HG02938 (cell line): ENCODE data around the gene PAX7.
"Not testable (repeated sequence)": the region's sequence is repeated elsewhere in the genome, so short reads cannot be mapped to it uniquely, and the experiment has no call there.

Experiments used
- ATAC-seq: cut with Tn5 transposase; IDR thresholded peaks from one replicate; pipeline ENCODE4 v1.9.1; 2021; ENCODE audit warnings: mild to moderate bottlenecking, moderate library complexity; ENCODE audit not compliant: unreplicated experiment

The PAX7 gene

DNA sequence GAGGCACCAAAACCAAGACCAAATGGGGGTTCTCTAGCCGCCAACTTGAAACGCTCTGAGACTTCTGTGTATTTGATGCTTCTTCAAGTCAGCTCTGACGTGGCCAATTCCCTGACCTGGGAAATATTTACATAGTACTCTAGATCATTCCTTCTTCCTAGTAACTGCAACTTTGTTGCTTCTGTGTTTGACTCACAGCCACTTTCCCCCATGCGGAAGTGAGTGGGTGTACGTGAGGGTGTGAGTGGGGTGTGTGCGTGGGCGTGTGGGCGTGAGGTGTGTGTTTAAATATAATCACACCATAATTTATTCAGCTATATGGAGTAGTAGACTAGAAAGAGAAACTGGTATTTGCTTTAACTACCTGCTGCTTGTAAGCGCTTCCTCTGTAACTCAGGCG is 117.8 kb downstream of the PAX7 start:
- no peak for ATAC-seq

DNA sequence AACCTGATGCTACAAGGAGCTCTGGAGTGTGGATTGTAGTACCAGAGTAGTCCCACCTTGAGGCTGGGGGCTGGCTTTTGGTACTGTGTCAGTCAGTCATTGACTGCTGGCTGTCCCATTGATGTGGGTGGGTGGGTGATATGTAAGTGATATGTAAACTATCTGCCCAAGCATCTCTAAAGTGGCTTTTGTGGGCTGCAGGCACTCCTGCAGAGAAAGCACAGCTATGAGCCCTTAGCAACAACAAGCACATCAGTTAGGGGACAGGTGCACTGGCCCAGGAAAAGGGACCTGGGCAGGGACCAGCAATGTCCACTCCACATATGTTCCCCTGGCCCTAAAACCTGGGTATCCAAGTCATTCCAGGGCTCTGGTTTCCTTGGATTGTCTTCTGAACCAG is 118.9 kb downstream of the PAX7 start:
- ATAC-seq = no peak

GRCh38 chr1:18750600-18750999 is 120.0 kb downstream of the PAX7 start:
- no peak for ATAC-seq

GRCh38 chr1:18751425-18751824 is 120.8 kb downstream of the PAX7 start:
- no peak for ATAC-seq

DNA sequence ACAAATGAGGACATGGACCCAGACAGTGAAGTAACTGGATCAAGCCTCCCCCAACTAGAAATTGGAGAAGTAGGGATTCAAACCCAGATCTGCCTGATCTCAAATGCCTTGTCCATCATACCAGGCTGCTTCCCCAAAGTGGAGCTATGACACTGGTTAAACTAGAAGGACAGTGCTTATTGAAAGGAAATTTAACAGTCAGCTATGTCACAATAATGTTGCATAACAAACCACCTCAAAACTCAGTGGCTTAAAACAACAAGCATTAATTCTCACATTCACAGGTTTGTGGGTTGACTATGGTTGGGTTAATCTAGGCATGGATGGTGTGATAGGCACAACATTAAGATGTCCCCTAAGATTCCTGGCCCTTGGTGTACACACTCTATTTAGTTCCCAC is 121.8 kb downstream of the PAX7 start:
- ATAC-seq = no peak

GRCh38 chr1:18760156-18760555 is 129.5 kb downstream of the PAX7 start:
- no peak for ATAC-seq

DNA sequence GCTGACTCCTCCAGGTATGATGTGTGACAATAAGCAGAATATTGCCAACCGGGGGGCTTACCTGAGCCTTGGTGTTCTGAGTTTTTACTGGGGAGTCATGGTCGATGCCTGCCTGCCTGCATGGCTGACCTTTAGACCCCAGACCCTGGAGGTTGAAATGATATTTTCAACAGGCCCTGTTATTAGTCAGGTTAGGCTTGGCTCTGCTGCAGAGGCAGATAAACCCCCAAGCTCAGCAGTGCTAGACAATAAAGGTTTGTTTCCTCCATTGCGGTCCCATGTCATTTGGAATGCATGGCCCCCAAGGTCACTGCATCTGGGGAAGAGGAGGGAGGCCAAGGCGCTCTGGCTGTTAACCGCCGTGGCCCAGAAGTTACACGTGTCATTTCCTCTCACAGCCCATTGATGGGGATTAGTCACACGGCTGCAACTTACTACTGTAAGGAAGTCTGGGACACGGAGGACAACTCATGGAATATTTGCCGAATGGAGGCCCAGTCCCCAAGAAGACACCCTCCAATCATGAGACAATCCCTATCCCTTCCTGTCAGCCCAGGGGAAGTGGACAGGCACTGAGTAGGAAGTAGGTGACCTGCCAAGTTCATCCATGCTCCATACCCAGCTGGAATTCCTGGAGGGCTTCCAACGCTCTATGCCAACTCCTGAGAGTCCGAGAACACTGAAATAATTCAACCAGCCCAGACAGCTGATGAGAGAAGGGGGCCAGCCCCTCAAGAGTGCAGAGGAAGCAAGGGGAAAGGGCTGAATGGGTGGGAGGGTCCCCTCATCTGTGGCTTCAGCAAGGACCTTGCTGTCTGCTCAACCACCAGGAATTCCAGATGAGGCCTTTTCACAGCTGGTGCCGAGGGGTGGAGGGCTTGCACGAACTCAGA is 131.5 kb downstream of the PAX7 start:
- no peak for ATAC-seq

DNA sequence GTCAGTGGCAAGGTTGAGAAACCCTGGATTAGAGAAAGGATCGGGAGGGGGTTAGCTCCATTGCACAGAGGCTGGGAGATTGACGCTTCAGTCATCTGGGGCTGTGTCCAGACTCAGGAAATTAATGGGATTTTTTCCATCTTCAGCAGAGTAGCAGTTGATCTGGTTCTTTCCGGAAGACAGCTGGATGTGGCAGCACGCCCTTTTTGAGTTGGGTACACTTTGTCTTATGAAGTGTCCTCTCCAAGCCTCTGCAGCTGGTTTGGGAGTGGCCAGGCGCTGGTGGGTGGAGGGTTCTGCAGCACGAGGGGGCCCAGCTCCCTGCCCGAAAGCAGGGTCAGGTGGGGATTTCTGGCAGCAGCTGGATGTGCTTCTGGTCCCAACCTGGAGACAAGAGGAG is 133.7 kb downstream of the PAX7 start:
- ATAC-seq = no peak

- no peak for ATAC-seq
Measured at GRCh38 chr1:18765725-18766124, 135.1 kb downstream of the PAX7 start.

- ATAC-seq = no peak
Measured at GRCh38 chr1:18766328-18766727, 135.7 kb downstream of the PAX7 start.

- ATAC-seq = not testable (repeated sequence)
Measured at GRCh38 chr1:18767576-18767975, 136.9 kb downstream of the PAX7 start.

DNA sequence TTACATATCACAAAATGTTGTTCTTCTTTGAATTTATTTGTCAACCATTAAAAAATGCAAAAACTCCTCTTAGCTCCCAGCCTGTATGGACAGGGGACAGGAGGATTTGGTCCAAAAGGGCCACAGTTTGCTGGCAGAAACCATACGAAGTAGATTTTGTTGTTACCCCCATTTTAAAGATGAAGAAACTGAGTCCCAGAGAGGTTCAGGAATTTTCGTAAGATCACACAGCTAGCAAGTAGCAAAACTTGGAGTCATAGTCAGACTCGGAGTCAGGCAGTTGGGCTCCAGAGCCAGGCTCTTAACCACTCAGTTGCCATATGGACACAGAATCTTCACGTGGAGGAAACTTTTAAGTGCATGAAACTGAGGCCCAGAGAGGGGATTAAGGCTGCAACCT is 137.4 kb downstream of the PAX7 start:
- no peak for ATAC-seq

DNA sequence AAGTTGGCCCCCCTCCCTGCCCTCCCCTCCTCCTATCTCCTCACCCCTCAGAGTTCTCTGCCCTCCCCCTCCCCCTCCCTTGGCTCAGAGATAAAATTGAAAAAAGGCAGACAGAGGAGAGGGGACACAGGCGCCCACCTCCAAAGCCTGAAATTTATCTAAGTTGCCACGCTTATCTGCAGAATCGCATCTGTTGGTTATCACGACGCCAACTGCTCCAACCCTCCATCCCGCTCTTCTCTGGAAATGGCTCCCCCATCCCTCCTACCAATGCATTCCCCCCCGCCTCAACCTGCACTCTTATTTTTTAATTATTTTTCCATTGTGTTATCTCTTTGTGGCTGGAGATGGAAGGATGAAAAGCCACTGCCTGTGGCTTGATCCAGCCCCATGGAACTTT is 138.5 kb downstream of the PAX7 start:
- ATAC-seq = no peak

DNA sequence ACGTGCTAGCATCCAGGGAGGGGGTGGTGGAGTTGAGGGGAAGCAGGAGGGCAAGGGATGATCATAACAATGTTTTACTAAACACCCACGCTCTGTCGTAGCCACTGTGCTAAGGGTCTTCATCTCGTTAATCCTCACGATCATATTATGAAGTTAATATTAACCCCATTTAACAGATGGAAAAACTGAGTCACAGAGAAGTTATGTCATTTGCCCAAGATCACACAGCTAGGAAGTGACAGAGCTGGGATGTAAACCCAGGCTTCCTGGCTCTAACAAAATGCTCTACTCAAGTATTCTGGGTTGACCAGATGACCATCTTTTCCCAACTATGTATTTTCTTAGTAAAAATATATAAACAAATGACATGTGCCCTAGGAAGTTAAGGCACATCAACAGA is 140.2 kb downstream of the PAX7 start:
- no peak for ATAC-seq

DNA sequence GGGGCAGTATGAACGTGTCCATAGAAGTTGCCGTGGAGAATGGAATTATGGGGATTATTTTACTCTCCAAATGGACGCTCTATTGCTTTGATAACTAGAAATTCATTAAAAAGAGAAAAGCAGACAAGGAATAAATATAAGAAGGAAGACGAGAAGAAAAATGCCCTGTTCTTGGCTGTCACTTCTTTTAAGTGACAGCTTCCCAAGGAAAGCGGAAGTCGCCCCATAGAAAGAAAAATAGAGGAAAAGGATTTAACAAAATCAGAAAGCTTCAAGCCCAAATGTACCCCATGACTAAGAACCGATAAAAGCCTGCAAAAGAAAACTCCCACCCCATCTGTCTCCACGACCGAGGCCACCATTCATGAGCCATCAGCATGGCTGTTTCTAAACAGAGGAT is 143.1 kb downstream of the PAX7 start:
- no peak for ATAC-seq

- no peak for ATAC-seq
Measured at GRCh38 chr1:18775341-18775740, 144.7 kb downstream of the PAX7 start.

- no peak for ATAC-seq
Measured at GRCh38 chr1:18776777-18777176, 146.1 kb downstream of the PAX7 start.

DNA sequence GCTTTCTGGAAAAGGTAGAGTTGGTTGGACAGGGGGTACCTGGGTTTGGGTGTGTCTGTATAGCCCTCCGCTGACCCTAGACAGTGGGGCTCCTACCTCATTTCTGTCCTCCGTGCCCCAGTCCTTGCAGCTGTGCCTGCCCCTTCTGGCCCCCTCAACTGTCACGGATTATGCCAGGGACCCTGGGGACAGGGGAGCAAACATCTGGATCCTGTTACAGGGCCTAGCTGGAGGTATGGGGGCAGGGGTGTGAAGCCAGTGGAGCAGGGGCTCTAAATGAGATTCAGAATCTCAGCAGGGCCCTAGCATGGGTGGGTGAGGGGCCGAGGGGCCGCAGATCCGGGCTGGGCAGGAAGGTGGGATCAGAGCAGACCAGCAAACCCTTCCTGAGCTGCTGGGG is 147.8 kb downstream of the PAX7 start:
- no peak for ATAC-seq

- ATAC-seq = no peak
Measured at GRCh38 chr1:18781031-18781430, 150.4 kb downstream of the PAX7 start.

GRCh38 chr1:18783705-18784481 is 153.2 kb downstream of the PAX7 start:
- no peak for ATAC-seq

- ATAC-seq = no peak
Measured at GRCh38 chr1:18784482-18784831, 153.8 kb downstream of the PAX7 start.

GRCh38 chr1:18786149-18786548 is 155.5 kb downstream of the PAX7 start:
- ATAC-seq = no peak
